ENCODE results near the gene BLM. TPM values are rescaled to one million over a fixed set of nuclear protein-coding genes. Genes with fewer than 3 reads are reported as not detected.

Gene BLM
- total and polyA plus RNA-seq, 2 of the 8 experiments (the other 6 are each of a cell fraction or from before 2014, with no cell fraction given) = 15.2 to 46.7 TPM

- CTCF ChIA-PET (ENCODE audit: partially characterized antibody) = interaction anchor here (1.0 to 1.9 kb wide), 3 partner anchors 11 to 169 kb away, joined by 3 to 13 read pairs (median 5); no protein-coding TSS in a partner anchor
Observed at GRCh38 chr15:90716317-90716975, 700 bp upstream of the BLM start.

More at GRCh38 chr15:90716317-90716975, 700 bp upstream of the BLM start:
- Histone ChIP-seq H3K79me2 (ENCODE audit: control insufficient read depth in 1 of 2, insufficient read depth in 2 of 2, low read length in 2 of 2) (peaks cover 17 to 41% of the 10 kb centered on the region in 2 experiments), H2AFZ (ENCODE audit: low read length) (peak overlapping the region; percentile 85; the same call in 1 of the 2 replicates), H4K91ac (replicated peaks; ENCODE audit: insufficient read length, low read length) (peak overlapping the region; percentile 1), H3K9ac (replicated peaks in 1 of 4; ENCODE audit: extremely low read depth in 1 of 4, low read depth in 3 of 4, low read length in 3 of 4) (peak overlapping the region; percentile 87 to 99 (median 90)), H3K4ac (replicated peaks; ENCODE audit: insufficient read length, low read depth, low read length) (peak overlapping the region; percentile 2), H3K4me1 (replicated peaks in 1 of 4; ENCODE audit: control insufficient read depth in 3 of 4, insufficient read depth in 4 of 4, low read length in 3 of 4) (peaks cover 0 to 3% (median 2%) of the 10 kb centered on the region in 4 experiments; a peak in 4 of 7 replicates), H2BK5ac (ENCODE audit: low read depth, low read length) (peak overlapping the region; percentile 64), H2BK15ac (ENCODE audit: low read length) (no peak overlapping the region), H4K20me1 (replicated peaks in 1 of 2; ENCODE audit: control insufficient read depth in 1 of 2, insufficient read depth in 2 of 2, low read length in 2 of 2) (no peaks in the 10 kb centered on the region), H4K5ac (ENCODE audit: insufficient read length, low read depth, low read length) (peak overlapping the region; percentile 4), H3K23me2 (ENCODE audit: low read depth, low read length) (peaks cover 12% of the 10 kb centered on the region), H3K4me2 (ENCODE audit: insufficient read depth in 1 of 2, low read depth in 2 of 2, low read length in 2 of 2) (peak overlapping the region; percentile 79 to 87), H3K36me3 (ENCODE audit: control insufficient read depth in 2 of 4, insufficient read depth in 4 of 4, low read length in 3 of 4) (peaks cover 0 to 6% (median 2%) of the 10 kb centered on the region in 4 experiments; a peak in 3 of 8 replicates), H3K18ac (ENCODE audit: extremely low read depth, low read length) (peak overlapping the region; percentile 11; the same call in 1 of the 2 replicates), H2BK20ac (ENCODE audit: low read length) (no peak overlapping the region), H3K14ac (ENCODE audit: insufficient read length) (no peak overlapping the region), H3K79me1 (ENCODE audit: low read depth, low read length) (no peaks in the 10 kb centered on the region), H3K9me3 (ENCODE audit: insufficient read depth in 2 of 2, low read depth in 1 of 2, low read length in 1 of 2) (no peaks in the 10 kb centered on the region), H2BK120ac (replicated peaks; ENCODE audit: low read depth, low read length) (no peak overlapping the region), H3K27me3 (replicated peaks in 1 of 4; ENCODE audit: control insufficient read depth in 3 of 4, extremely low read depth in 1 of 4, insufficient read depth in 3 of 4, low read length in 3 of 4) (no peaks in the 10 kb centered on the region), H3K56ac (replicated peaks; ENCODE audit: insufficient read length, low read depth, low read length) (peak overlapping the region; percentile 3), H3K23ac (ENCODE audit: insufficient read length) (no peak overlapping the region), H2AK5ac (ENCODE audit: low read depth, low read length) (no peak overlapping the region), H4K8ac (ENCODE audit: extremely low read depth, insufficient read depth, low read length) (peak overlapping the region; percentile 76; the same call in 1 of the 2 replicates), H2BK12ac (ENCODE audit: low read depth, low read length) (peak overlapping the region; percentile 20; the same call in 1 of the 2 replicates), H3K27ac (ENCODE audit: low read depth, low read length) (peak overlapping the region; percentile 86), H3K4me3 (ENCODE audit: extremely low read depth in 1 of 4, insufficient read depth in 2 of 4, low read depth in 3 of 4, low read length in 4 of 4) (peak overlapping the region; percentile 63 to 98 (median 86))
- TF ChIP-seq SAP30 (IDR thresholded peaks at IDR 0.05; ENCODE audit: insufficient read depth, insufficient replicate concordance, low read length) (peak; percentile 39), USF2 (IDR thresholded peaks at IDR 0.05; ENCODE audit: low read length) (no peak), TBP (IDR thresholded peaks at IDR 0.05; ENCODE audit: low read depth, low read length) (no peak), NANOG (IDR thresholded peaks at IDR 0.05; ENCODE audit: insufficient read depth, low read depth, low read length, poor library complexity, severe bottlenecking) (no peak), SP1 (IDR thresholded peaks at IDR 0.05; ENCODE audit: low read depth, low read length) (no peak), MAX (IDR thresholded peaks at IDR 0.05) (peak; percentile 58), RBBP5 (IDR thresholded peaks at IDR 0.05; ENCODE audit: borderline replicate concordance, low read depth, low read length) (no peak), KDM5A (IDR thresholded peaks at IDR 0.05; ENCODE audit: low read length) (0 out of 2 replicates have a peak, but pooled peaks have one; percentile 8)
- 15% methylated on average over 11 of the region's 14 CpGs; no CpG with 5 or more reads in 1 of the 2 experiments for WGBS, 2 experiments (ENCODE audit: extremely low coverage in 1 of 2, insufficient coverage in 1 of 2, insufficient read length in 1 of 2, insufficient replicate concordance in 2 of 2, low coverage in 1 of 2, low lambda C conversion rate in 2 of 2, missing lambda C conversion rate in 1 of 2)
- FAIRE-seq (no peak), DNase-seq (ENCODE audit: low read depth in 1 of 2, low spot score in 2 of 2) (no peak)
- POLR2A ChIA-PET (ENCODE audit: partially characterized antibody) = interaction anchor here (0.7 to 2.2 kb wide), 10 partner anchors 12 to 215 kb away, joined by 3 to 10 read pairs (median 3); no protein-coding TSS in a partner anchor

All from H1 (cell line).